Loucy (cell line): ENCODE results near the gene PRRC2B.

ENCODE experiments used
- H2AFZ ChIP-seq: fragments of 200-600 bp; sonication (generic); 2 replicates; pipeline ENCODE4 v1.6.0; 2016; ENCODE audit warnings: antibody characterized with exemption, mild to moderate bottlenecking, low read length, moderate library complexity
- H3F3A ChIP-seq: fragments of 200-600 bp; 2 replicates; pipeline ENCODE4 v1.6.0; 2016; ENCODE audit warnings: antibody characterized with exemption, low read depth, mild to moderate bottlenecking
- H3K27me3 ChIP-seq: fragments of 200-600 bp; sonication (generic); 2 replicates; pipeline ENCODE4 v1.6.1; 2014; ENCODE audit warnings: low read length, mild to moderate bottlenecking; ENCODE audit not compliant: insufficient read depth, poor library complexity, severe bottlenecking
- H3K36me3 ChIP-seq: fragments of 200-600 bp; sonication (generic); 2 replicates; pipeline ENCODE4 v1.6.1; 2016; ENCODE audit warnings: low read length; ENCODE audit not compliant: insufficient read depth
- H3K4me1 ChIP-seq: fragments of 200-600 bp; sonication (generic); 2 replicates; pipeline ENCODE4 v1.5.1; 2014; ENCODE audit warnings: low read length, mild to moderate bottlenecking; ENCODE audit not compliant: insufficient read depth, poor library complexity, severe bottlenecking
- H3K4me2 ChIP-seq: fragments of 200-600 bp; sonication (generic); 2 replicates; pipeline ENCODE4 v1.6.0; 2014; ENCODE audit warnings: antibody characterized with exemption, low read length, low read depth, mild to moderate bottlenecking; ENCODE audit not compliant: poor library complexity, severe bottlenecking
- H3K4me3 ChIP-seq: fragments of 200-600 bp; sonication (generic); 2 replicates; pipeline ENCODE4 v1.5.1; 2014; ENCODE audit warnings: low read length, mild to moderate bottlenecking, mixed read lengths; ENCODE audit not compliant: poor library complexity, severe bottlenecking
- H3K79me2 ChIP-seq: fragments of 200-600 bp; sonication (generic); 2 replicates; pipeline ENCODE4 v1.6.1; 2014; ENCODE audit warnings: low read length; ENCODE audit not compliant: insufficient read depth
- H3K9ac ChIP-seq: fragments of 200-600 bp; sonication (generic); 2 replicates; pipeline ENCODE4 v1.6.0; 2014; ENCODE audit warnings: mild to moderate bottlenecking, low read depth, low read length, moderate library complexity; ENCODE audit not compliant: poor library complexity, severe bottlenecking
- H3K9me2 ChIP-seq: fragments of 200-600 bp; sonication (generic); replicated peaks from 2 replicates; pipeline ENCODE4 v1.6.1; 2016; ENCODE audit warnings: low read depth, low read length, mixed read lengths
- H3K9me3 ChIP-seq: fragments of 200-600 bp; sonication (generic); 2 replicates; pipeline ENCODE4 v1.6.1; 2014; ENCODE audit warnings: mild to moderate bottlenecking, antibody characterized with exemption, low read length, low read depth; ENCODE audit not compliant: insufficient read depth
- H4K20me1 ChIP-seq: fragments of 200-600 bp; sonication (generic); 2 replicates; pipeline ENCODE4 v1.6.0; 2014; ENCODE audit warnings: antibody characterized with exemption, low read length, mild to moderate bottlenecking; ENCODE audit not compliant: insufficient read depth, poor library complexity, severe bottlenecking
- EZH2phosphoT487 ChIP-seq: fragments of 200-600 bp; IDR thresholded peaks from 2 replicates; pipeline ENCODE4 v1.6.1; 2018; ENCODE audit warnings: antibody characterized with exemption, mild to moderate bottlenecking, moderate library complexity, borderline replicate concordance
- TF ChIP-seq, protein P1 (sequence below): fragments of 200-600 bp; sonication (generic); conservative IDR thresholded peaks from 2 replicates; pipeline ENCODE4 v1.5.1; 2014; ENCODE audit warnings: mild to moderate bottlenecking, antibody characterized with exemption, low read length

The PRRC2B gene

DNA sequence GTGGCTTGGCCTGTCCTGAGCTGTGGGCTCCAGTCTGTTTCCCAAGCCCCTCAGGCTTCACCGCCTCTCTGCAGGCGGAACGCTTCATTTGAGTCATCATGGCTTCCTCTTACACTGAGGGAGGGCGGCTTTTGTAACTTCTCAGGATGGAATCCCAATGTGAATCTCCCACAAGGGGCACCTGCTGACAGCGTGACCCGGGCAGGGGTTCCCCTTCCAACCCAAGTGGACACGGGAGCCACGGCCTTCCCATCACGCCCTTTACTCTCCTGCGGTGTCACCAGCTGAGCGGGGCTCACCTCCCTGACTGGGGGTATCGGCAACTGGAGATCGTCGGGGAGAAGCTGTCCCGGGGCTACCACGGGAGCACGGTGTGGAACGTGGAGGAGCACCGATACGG is 124.7 kb downstream of the PRRC2B start:
- Histone ChIP-seq H4K20me1 (no peaks in the 10 kb centered on the region), H2AFZ (no peak overlapping the region), H3K36me3 (peaks cover 57% of the 10 kb centered on the region; the same call in 1 of the 2 replicates)

DNA sequence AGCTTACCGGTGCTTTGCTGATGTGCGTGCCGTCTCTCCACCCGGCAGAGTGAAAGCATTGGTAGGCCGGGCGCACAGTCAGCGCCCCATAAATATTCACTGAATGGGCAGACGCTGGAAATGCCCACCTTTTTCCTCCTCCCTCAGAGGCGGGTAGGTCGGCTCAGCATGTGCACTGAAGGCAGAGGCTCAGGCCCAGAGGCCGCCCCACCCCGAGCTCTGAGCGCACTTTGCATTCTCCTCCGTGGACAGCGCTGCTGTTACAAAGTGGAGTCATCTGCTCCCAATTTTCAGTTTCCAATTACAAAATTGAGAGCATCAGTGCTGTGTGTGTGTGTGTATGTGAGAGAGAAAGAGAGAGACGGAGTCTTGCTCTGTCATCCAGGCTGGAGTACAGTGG is 126.6 kb downstream of the PRRC2B start:
- Histone ChIP-seq H3K4me1 (no peaks in the 10 kb centered on the region), H3K79me2 (no peaks in the 10 kb centered on the region), H3K9ac (no peak overlapping the region), H3K4me3 (no peak overlapping the region), H3K36me3 (peaks cover 68% of the 10 kb centered on the region; the same call in 1 of the 2 replicates), H3K4me2 (no peak overlapping the region), H3F3A (no peaks in the 10 kb centered on the region), H4K20me1 (no peaks in the 10 kb centered on the region), H3K9me2 (no peaks in the 10 kb centered on the region), H2AFZ (no peak overlapping the region), H3K9me3 (no peaks in the 10 kb centered on the region), H3K27me3 (no peaks in the 10 kb centered on the region)
- TF ChIP-seq, protein P1, sequence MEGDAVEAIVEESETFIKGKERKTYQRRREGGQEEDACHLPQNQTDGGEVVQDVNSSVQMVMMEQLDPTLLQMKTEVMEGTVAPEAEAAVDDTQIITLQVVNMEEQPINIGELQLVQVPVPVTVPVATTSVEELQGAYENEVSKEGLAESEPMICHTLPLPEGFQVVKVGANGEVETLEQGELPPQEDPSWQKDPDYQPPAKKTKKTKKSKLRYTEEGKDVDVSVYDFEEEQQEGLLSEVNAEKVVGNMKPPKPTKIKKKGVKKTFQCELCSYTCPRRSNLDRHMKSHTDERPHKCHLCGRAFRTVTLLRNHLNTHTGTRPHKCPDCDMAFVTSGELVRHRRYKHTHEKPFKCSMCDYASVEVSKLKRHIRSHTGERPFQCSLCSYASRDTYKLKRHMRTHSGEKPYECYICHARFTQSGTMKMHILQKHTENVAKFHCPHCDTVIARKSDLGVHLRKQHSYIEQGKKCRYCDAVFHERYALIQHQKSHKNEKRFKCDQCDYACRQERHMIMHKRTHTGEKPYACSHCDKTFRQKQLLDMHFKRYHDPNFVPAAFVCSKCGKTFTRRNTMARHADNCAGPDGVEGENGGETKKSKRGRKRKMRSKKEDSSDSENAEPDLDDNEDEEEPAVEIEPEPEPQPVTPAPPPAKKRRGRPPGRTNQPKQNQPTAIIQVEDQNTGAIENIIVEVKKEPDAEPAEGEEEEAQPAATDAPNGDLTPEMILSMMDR: no peak
- no peak for TF ChIP-seq EZH2phosphoT487

More for the DNA sequence above, 124.7 kb downstream of the PRRC2B start:
- Histone ChIP-seq H3K4me1 (no peaks in the 10 kb centered on the region), H3K4me3 (no peak overlapping the region), H3K9ac (no peak overlapping the region), H3K9me3 (no peaks in the 10 kb centered on the region), H3K9me2 (no peaks in the 10 kb centered on the region), H3K79me2 (no peaks in the 10 kb centered on the region), H3K27me3 (no peaks in the 10 kb centered on the region), H3F3A (no peaks in the 10 kb centered on the region), H3K4me2 (no peak overlapping the region)
- TF ChIP-seq, protein P1: no peak
- no peak for TF ChIP-seq EZH2phosphoT487

DNA sequence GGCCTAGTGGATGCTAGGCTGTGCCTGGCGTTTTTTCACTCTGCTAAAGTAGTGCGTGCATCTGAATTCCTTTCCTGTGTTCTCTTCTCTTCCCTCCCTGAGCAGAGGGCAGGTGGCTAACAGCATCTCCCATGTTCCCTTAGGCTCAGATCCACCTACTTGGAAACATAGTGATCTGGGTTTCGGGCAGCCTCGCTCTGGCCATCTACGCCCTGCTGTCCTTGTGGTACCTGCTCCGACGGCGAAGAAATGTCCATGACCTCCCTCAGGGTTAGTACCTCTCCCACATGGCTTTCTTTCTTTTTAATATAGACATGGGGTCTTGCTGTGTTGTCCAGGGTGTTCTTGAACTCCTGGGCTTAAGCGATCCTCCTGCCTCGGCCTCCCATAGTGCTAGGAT is 127.3 kb downstream of the PRRC2B start:
- H3K9ac ChIP-seq: no peak overlapping the region
- no peaks in the 10 kb centered on the region for H3F3A ChIP-seq
- H3K4me2 ChIP-seq: no peak overlapping the region
- H3K27me3 ChIP-seq: no peaks in the 10 kb centered on the region
- H3K36me3 ChIP-seq: peaks cover 61% of the 10 kb centered on the region; the same call in 1 of the 2 replicates
- no peaks in the 10 kb centered on the region for H3K79me2 ChIP-seq
- no peaks in the 10 kb centered on the region for H3K9me2 ChIP-seq
- no peaks in the 10 kb centered on the region for H3K4me1 ChIP-seq
- no peak overlapping the region for H3K4me3 ChIP-seq
- H3K9me3 ChIP-seq: no peaks in the 10 kb centered on the region
- TF ChIP-seq EZH2phosphoT487: no peak
- TF ChIP-seq, protein P1: no peak
- no peak overlapping the region for H2AFZ ChIP-seq
- H4K20me1 ChIP-seq: no peaks in the 10 kb centered on the region
